Kidney (tissue), 14 donors: ENCODE data around the gene SPO11. TPM values are rescaled to one million over a fixed set of nuclear protein-coding genes. Genes with fewer than 3 reads are reported as not detected.

ENCODE experiments used
- DNase-seq, 5 donors: peaks; one replicate each; pipeline ENCODE4 v3.0.0-alpha.2; 2013 to 2020
- FAIRE-seq: peaks from 2 replicates; lab custom pipeline; 2012; peaks lifted over from hg19 to GRCh38; lab: Jason Lieb, UNC
- H3K27ac ChIP-seq, 2 donors: one replicate each; pipeline ENCODE4 v1.7.0; 2013; ENCODE audit warnings: low read depth in 2 of 2, low read length in 2 of 2, inconsistent platforms in 1 of 2
- H3K27me3 ChIP-seq: one replicate; pipeline ENCODE4 v1.7.1; 2013; ENCODE audit warnings: low read length, inconsistent platforms; ENCODE audit not compliant: control insufficient read depth, insufficient read depth
- H3K36me3 ChIP-seq, 3 donors: one replicate each; pipeline versions ENCODE4 v1.7.0 to v1.7.1; 2013; ENCODE audit warnings: low read length in 3 of 3, control low read depth in 1 of 3, inconsistent platforms in 1 of 3; ENCODE audit not compliant: insufficient read depth in 3 of 3, control insufficient read depth in 2 of 3
- H3K4me1 ChIP-seq, 3 donors: one replicate each; pipeline versions ENCODE4 v1.7.0 to v1.7.1; 2013; ENCODE audit warnings: low read length in 3 of 3, inconsistent platforms in 1 of 3, low read depth in 1 of 3; ENCODE audit not compliant: control insufficient read depth in 2 of 3, insufficient read depth in 2 of 3
- H3K4me3 ChIP-seq, 3 donors: one replicate each; pipeline versions ENCODE4 v1.7.0 to v1.8.1; 2013; ENCODE audit warnings: low read length in 3 of 3, control low read depth in 1 of 3, inconsistent platforms in 1 of 3
- H3K9ac ChIP-seq, 3 donors: one replicate each; pipeline versions ENCODE4 v1.7.0 to v1.7.1; 2013; ENCODE audit warnings: low read length in 3 of 3, control low read depth in 1 of 3, inconsistent platforms in 1 of 3
- H3K9me3 ChIP-seq, 3 donors: one replicate each; pipeline versions ENCODE4 v1.7.0 to v1.7.1; 2013; ENCODE audit warnings: low read length in 3 of 3, control low read depth in 1 of 3, inconsistent platforms in 1 of 3; ENCODE audit not compliant: control insufficient read depth in 2 of 3, insufficient read depth in 1 of 3
- CTCF ChIP-seq: IDR thresholded peaks from 3 replicates; pipeline ENCODE4 v1.5.1; 2012; ENCODE audit warnings: mild to moderate bottlenecking, moderate library complexity, borderline replicate concordance; ENCODE audit not compliant: insufficient read depth; ENCODE audit errors: extremely low read depth
- intact Hi-C: fragments of 100-400 bp; cut with DNase I; formaldehyde crosslinking; loops from one replicate; pipeline ENCODE4 v1.11.1; 2022
- polyA plus RNA-seq: library from polyadenylated mRNA; stranded (reverse); fragments of 350-450 nt; fragmentation: Illumina TruSeq; extraction: RNeasy Lipid Tissue Mini Kit (QIAGEN cat#74804); gene quantifications from one replicate; pipeline ENCODE4 v1.2.3, GENCODE V29; 2014; ENCODE audit warnings: low read depth, low replicate concordance; ENCODE audit not compliant: insufficient read depth
- total RNA-seq: library from RNA; stranded (reverse); fragmentation: NEBNext Ultra II Directional; extraction: Animal tissue kit (Norgen Biotek cat#: 25700); gene quantifications from one replicate; pipeline ENCODE4 v1.2.1, GENCODE V29; 2021
- donor health status: control.
- donor health status: control.
- donor health status: control.
- donor health status: control.
- donor health status: control.
- donor health status: DM: yes; HTN: yes; CAD: no.
- donor health status: Normal renal cell carcinoma (clear cell type).

The SPO11 gene
- total and polyA plus RNA-seq, 2 donors from 2014 or later = not detected

- DNase-seq = peak in 3 of 5 donors; percentile 30 to 76 (median 74)
- Histone ChIP-seq H3K27me3 (no peaks in the 10 kb centered on the region), H3K4me3 (no peak overlapping the region), H3K36me3 (no peaks in the 10 kb centered on the region), H3K9me3 (no peaks in the 10 kb centered on the region), H3K27ac (no peak overlapping the region), H3K9ac (no peak overlapping the region), H3K4me1 (peaks cover 0 to 2% (median 0%) of the 10 kb centered on the region in 3 donors)
- intact Hi-C loops = no loop called here
- no peak for TF ChIP-seq CTCF
- FAIRE-seq = no peak
Measured at GRCh38 chr20:57282670-57283361, 46.8 kb upstream of the SPO11 start.

DNA sequence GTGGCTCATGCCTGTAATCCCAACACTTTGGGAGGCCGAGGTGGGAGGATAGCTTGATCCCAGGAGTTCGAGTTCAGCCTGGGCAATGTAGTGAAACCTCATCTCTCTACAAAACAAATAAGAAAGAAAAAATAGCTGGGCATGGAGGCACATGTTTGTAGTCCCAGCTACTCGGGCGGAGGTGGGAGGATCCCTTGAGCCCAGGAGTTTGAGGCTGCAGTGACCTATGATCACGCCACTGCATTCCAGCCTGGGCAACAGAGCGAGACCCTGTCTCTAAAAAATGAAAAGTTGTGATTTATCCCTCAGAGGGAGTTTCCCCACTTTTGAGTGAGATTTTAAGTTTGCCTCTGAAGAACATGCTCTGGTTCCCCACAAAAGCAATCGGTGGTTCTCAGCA, 45.7 kb upstream of the SPO11 start:
- Histone ChIP-seq H3K9ac (no peak overlapping the region), H3K27ac (no peak overlapping the region), H3K4me3 (no peak overlapping the region), H3K4me1 (peaks cover 0 to 9% (median 0%) of the 10 kb centered on the region in 3 donors), H3K27me3 (no peaks in the 10 kb centered on the region), H3K36me3 (no peaks in the 10 kb centered on the region), H3K9me3 (no peaks in the 10 kb centered on the region)
- FAIRE-seq (no peak), DNase-seq (peak in 4 of 5 donors; percentile 75 to 87 (median 82))
- no peak for TF ChIP-seq CTCF
- intact Hi-C loops = no loop called here

DNA sequence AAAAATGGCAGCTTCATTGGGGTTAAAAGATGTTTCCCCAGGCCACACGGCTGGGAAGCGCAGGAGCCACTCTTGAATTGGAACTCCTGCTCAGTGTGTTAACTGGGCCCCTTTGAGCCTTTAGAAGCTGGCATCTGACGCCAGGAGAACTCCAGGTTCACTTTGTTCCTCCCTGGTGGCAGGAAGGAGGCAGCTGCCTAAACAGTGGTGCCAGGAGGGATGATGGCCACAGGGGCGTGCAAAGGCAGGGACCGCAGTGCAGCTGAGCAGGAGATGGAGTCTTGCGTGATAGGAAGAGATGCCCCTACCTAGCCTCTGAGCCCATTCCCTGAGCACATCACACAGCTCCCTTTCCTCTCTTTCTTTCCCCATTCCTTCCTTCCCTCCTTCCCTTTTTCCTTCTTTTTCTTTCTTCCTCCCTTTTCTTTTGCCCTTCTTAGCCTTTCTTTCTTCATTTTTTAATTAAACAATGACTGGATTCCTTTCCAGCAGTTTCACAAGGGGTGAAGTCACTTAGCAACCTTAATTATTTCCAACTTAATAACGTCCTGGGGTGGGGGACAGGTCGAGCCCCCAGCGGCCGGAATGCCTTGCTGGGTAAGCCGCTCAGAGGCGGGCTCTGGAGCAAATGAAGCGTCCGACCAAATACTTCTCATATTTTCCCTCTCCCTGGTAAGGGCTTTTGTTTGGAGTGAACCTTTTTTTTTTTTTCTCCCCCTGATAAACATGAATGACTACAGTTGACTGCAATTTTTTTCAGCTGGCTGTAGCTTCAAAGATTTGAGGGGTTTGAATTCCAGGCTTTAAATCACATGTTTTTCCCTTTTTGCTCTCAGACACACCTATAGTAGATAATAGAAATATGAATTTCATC, 42.4 kb upstream of the SPO11 start:
- TF ChIP-seq CTCF = no peak
- FAIRE-seq = no peak

More for the DNA sequence above, 42.4 kb upstream of the SPO11 start:
- Histone ChIP-seq H3K27ac (no peak overlapping the region), H3K36me3 (no peaks in the 10 kb centered on the region), H3K4me3 (no peak overlapping the region), H3K4me1 (peaks cover 0 to 9% (median 0%) of the 10 kb centered on the region in 3 donors), H3K9ac (no peak overlapping the region), H3K9me3 (no peaks in the 10 kb centered on the region), H3K27me3 (no peaks in the 10 kb centered on the region)
- DNase-seq = peak in 4 of 5 donors; percentile 22 to 85 (median 73)
- intact Hi-C loops = no loop called here
